Right cardiac atrium (tissue), 5 donors: Measurements from ENCODE around the gene PIEZO2. TPM values are rescaled to one million over a fixed set of nuclear protein-coding genes. Genes with fewer than 3 reads are reported as not detected.
"Not testable (repeated sequence)": the region's sequence is repeated elsewhere in the genome, so short reads cannot be mapped to it uniquely, and the experiment has no call there.

ENCODE experiments used
- ATAC-seq, 2 donors: fragments of 200-7000 bp; cut with Tn5 transposase; one replicate each; pipeline versions ENCODE4 v1.8.0 to v1.9.1; 2020; ENCODE audit warnings: moderate library complexity in 2 of 2, mild to moderate bottlenecking in 1 of 2
- DNase-seq, 3 donors: peaks; one replicate each; pipeline ENCODE4 v3.0.0-alpha.2; 2020
- H3K27ac ChIP-seq: one replicate; pipeline ENCODE4 v1.5.1; 2013; ENCODE audit warnings: mild to moderate bottlenecking, low read length, control low read depth, moderate library complexity
- H3K27me3 ChIP-seq: one replicate; pipeline ENCODE4 v1.6.1; 2013; ENCODE audit not compliant: control insufficient read depth, insufficient read depth
- H3K4me1 ChIP-seq: one replicate; pipeline ENCODE4 v1.6.1; 2013; ENCODE audit warnings: low read length; ENCODE audit not compliant: control insufficient read depth, insufficient read depth
- H3K4me3 ChIP-seq: one replicate; pipeline ENCODE4 v1.5.1; 2013; ENCODE audit warnings: low read length, control low read depth
- H3K9me3 ChIP-seq: one replicate; pipeline ENCODE4 v1.6.1; 2013; ENCODE audit warnings: low read length; ENCODE audit not compliant: control insufficient read depth
- WGBS: extraction: QIAGEN DNeasy Blood & Tissue Kit; methylation state at CpG from one replicate; pipeline ENCODE4 v1.1.7; 2013; 5-methylcytosine and 5-hydroxymethylcytosine counted together
- intact Hi-C, 4 donors: fragments of 100-400 bp; cut with DNase I; formaldehyde crosslinking; loops; one replicate each; pipeline versions ENCODE4 v1.11.0 to v1.14.0; 2022 to 2023
- microRNA-seq, 2 donors: library from miRNA; unstranded; fragments of <30 nt; microRNA quantifications; one replicate each; pipeline ENCODE4 v1.2.0, GENCODE V29; 2020 to 2021
- polyA plus RNA-seq: library from polyadenylated mRNA; stranded (reverse); fragments of 200-250 nt; gene quantifications from one replicate; pipeline ENCODE4 v1.2.3, GENCODE V29; 2013
- total RNA-seq, 4 donors: library from RNA; stranded (reverse); fragmentation: NEBNext Ultra II Directional; extraction: Animal tissue kit (Norgen Biotek cat#: 25700); gene quantifications; one replicate each; pipeline ENCODE4 v1.2.1, GENCODE V29; 2021
- donor health status: healthy with polysubstance abuse.
- donor health status: DM: no; HTN: yes; CAD: no.
- donor health status: DM: no; HTN: no; CAD: no.
- donor health status: DM: no; HTN: yes; CAD: no; lungs with severe emphysema.
- donor health status: DM: yes; HTN: yes; CAD: no.

Gene PIEZO2
- total and polyA plus RNA-seq, 5 donors: 0.18 to 0.93 (median 0.56) TPM

DNA sequence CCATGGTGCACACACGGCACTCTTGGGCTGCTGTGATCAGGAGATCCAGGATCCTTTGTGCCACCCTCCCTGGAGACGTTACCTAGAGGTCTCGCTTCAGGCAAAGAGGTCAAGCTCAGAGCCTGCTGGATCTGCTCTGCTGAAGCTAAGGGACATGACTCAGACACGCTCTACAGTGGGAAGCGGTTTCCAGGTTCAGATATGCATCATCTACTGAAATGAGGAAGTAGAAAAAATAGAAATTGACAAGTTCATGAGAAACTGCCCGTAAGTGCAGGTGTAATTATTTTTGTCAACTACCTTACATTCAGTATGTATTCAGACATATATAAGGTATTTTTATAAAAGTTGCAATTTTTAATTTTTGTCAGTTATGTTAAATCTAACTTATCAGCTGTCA, 520.3 kb downstream of the PIEZO2 start:
- ATAC-seq, H3K9me3 ChIP-seq, H3K27ac ChIP-seq, H3K4me1 ChIP-seq, DNase-seq, H3K27me3 ChIP-seq, H3K4me3 ChIP-seq, intact Hi-C loops: not testable (repeated sequence)
- WGBS: 74% methylated on average over 6 of the region's 6 CpGs

DNA sequence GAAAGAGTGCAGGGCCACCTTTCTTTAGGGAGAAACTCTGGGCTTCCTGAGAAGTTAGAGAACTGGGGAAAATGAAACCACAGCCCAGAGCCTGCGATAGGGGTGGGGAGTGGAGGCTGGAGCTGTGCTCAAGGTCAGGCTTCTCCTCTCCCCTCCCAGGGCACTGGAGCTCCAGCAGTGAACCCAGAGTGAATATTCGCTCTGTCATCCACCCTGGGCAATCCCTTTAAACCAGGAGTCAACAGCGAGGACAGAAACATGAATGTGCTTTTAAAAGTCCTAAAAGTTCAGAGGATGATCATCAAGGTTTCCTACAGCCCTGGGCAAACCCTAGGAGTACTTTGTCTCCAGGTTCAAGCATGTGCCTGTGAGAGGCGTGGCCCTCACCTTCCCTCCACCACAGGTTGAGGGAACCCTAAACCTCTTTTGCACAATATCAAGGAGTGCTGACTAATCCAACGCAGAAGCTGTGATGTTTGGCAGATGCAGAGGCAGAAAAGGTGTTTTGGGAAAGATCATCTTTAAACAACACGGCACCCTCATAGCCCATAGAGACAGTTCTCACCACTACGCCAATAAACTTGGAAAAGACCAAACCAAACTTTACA, 522.7 kb downstream of the PIEZO2 start:
- intact Hi-C loops, ATAC-seq, H3K4me1 ChIP-seq, H3K27me3 ChIP-seq, H3K27ac ChIP-seq, DNase-seq, H3K9me3 ChIP-seq, H3K4me3 ChIP-seq: not testable (repeated sequence)
- 84% methylated on average over 7 of the region's 7 CpGs for WGBS

DNA sequence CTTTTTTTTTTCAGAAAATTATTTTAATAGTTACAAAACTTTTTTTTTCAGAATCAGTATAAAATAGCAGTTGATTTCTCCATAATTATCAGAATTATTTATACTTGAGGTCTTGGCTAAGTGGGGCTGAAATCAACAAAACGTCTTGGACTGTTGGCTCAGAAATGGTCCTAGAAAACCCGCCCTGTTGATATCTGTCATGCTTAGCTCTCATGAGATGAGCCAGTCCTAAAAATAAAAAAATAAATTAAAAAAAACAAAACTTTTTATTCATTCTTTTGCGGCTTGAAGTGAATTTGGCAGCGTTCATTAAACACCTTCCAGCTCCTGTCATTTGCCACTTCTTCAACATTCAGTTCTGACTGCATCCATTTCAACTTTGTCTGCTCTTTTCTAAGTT, 525.8 kb downstream of the PIEZO2 start:
- H3K9me3 ChIP-seq, intact Hi-C loops, ATAC-seq, H3K4me3 ChIP-seq, DNase-seq, H3K4me1 ChIP-seq, H3K27me3 ChIP-seq, H3K27ac ChIP-seq: not testable (repeated sequence)
- WGBS: 57% methylated on average over 4 of the region's 4 CpGs

DNA sequence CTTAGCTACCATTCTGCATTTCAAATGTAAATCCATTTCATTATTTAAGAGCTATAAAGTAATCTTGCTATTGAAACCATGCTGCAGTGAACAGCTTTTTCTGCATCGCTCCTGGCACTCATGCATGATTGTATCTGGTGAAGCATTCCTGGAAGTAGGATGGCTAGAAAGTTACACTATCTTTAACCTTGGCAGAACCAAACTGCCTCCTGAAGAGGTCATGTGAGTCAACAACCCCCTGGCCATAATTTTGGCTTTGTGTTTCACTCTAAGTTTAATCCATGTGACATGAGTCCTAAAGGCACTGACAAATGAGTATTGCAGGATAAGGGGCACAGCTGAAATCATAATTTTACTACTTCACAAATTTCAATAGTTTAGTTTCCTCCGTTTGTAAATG, 526.4 kb downstream of the PIEZO2 start:
- H3K9me3 ChIP-seq, DNase-seq, H3K4me3 ChIP-seq, H3K4me1 ChIP-seq, intact Hi-C loops, H3K27me3 ChIP-seq, H3K27ac ChIP-seq, ATAC-seq: not testable (repeated sequence)
- WGBS: 59% methylated on average over 1 of the region's 2 CpGs

DNA sequence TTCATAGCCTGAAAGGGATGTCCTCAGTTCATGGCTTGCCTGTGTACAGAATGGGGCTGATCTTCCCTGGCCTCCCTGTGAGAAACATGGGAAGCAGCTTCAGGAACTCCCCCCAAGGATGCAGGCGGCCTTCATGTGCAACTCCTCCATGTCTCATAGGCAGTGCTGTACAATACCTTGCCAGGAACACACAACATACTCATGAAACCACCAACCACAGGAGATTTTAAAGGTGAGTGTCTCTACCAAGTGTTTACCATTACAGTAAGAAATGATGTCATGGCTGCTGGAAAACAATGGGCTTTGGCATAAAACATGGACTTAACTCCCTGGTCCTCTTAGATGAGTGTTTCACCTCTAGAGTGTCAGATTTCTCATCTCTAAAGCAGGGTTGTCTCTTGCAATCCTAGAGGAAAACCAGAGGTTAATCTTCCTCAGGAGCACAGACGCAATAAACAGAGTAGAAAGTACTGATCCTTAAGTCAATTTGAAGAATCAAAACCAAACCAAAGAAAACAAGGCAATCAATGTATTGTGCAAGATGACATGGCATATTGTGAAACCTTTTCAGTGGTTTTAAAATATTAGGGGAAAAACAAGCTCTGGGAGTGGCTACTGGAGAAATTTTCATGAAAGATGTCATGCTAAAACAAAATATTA, 528.6 kb downstream of the PIEZO2 start:
- H3K9me3 ChIP-seq, H3K27me3 ChIP-seq, H3K4me1 ChIP-seq, DNase-seq, intact Hi-C loops, ATAC-seq, H3K4me3 ChIP-seq, H3K27ac ChIP-seq: not testable (repeated sequence)
- 76% methylated on average over 2 of the region's 2 CpGs for WGBS

Small RNA genes within 50 kb of the gene (microRNA-seq; reads per million reads assigned to microRNA genes)
- 0 reads per million in 2 donors for gene MIR6788
